PC-9 (cell line): ENCODE data around the gene ZMYND11. TPM values are rescaled to one million over a fixed set of nuclear protein-coding genes. Genes with fewer than 3 reads are reported as not detected.

Experiments used
- BruUV-seq: library from RNA; stranded (reverse); fragments of 400-500 nt; replicated peaks from 2 replicates; lab custom pipeline; 2021; lab: Mats Ljungman, UMichigan
- CTCF ChIA-PET: fragments of 300-600 bp; sonication (Branson Sonifier 250); formaldehyde crosslinking; loops from one replicate; lab custom pipeline; 2022; ENCODE audit warnings: antibody characterized with exemption; lab: Charles Lee
- POLR2A ChIA-PET: fragments of 300-600 bp; sonication (Branson Sonifier 250); formaldehyde crosslinking; loops from one replicate; lab custom pipeline; 2022; ENCODE audit warnings: antibody characterized with exemption; ENCODE audit not compliant: unreplicated experiment; lab: Charles Lee
- DNase-seq, 2 experiments: peaks; one replicate each; pipeline versions ENCODE4 v3.0.0 to v3.0.0-alpha.2; 2015 to 2022; ENCODE audit warnings: mixed read lengths in 1 of 2
- H2AFZ ChIP-seq: fragments of 200-600 bp; sonication (generic); 2 replicates; pipeline ENCODE4 v1.8.1; 2017; ENCODE audit warnings: antibody characterized with exemption
- H3F3A ChIP-seq: fragments of 200-600 bp; sonication (generic); 2 replicates; pipeline ENCODE4 v1.8.1; 2017; ENCODE audit warnings: antibody characterized with exemption, mild to moderate bottlenecking, low read depth; ENCODE audit not compliant: insufficient read depth
- H3K27ac ChIP-seq: fragments of 200-600 bp; sonication (generic); 2 replicates; pipeline ENCODE4 v1.6.1; 2016; ENCODE audit warnings: mixed run types
- H3K27me3 ChIP-seq: fragments of 200-600 bp; sonication (generic); 2 replicates; pipeline ENCODE4 v1.6.1; 2016; ENCODE audit warnings: low read depth, mixed run types; ENCODE audit not compliant: insufficient read depth
- H3K36me3 ChIP-seq: fragments of 200-600 bp; sonication (generic); 2 replicates; pipeline ENCODE4 v1.6.1; 2016; ENCODE audit warnings: low read depth, mixed run types
- H3K4me1 ChIP-seq: fragments of 200-600 bp; sonication (generic); replicated peaks from 2 replicates; pipeline ENCODE4 v1.6.1; 2016; ENCODE audit warnings: mixed run types; ENCODE audit not compliant: insufficient read depth
- H3K4me2 ChIP-seq: fragments of 200-600 bp; sonication (generic); 2 replicates; pipeline ENCODE4 v1.6.1; 2017; ENCODE audit warnings: mixed run types
- H3K4me3 ChIP-seq: fragments of 200-600 bp; sonication (generic); 2 replicates; pipeline ENCODE4 v1.6.1; 2016; ENCODE audit warnings: mixed run types
- H3K79me2 ChIP-seq: fragments of 200-600 bp; sonication (generic); 2 replicates; pipeline ENCODE4 v1.6.1; 2017; ENCODE audit warnings: low read depth, mixed run types
- H3K9me2 ChIP-seq: fragments of 200-600 bp; sonication (generic); 2 replicates; pipeline ENCODE4 v1.8.1; 2017; ENCODE audit warnings: mild to moderate bottlenecking; ENCODE audit not compliant: insufficient read depth
- H3K9me3 ChIP-seq: fragments of 200-600 bp; sonication (generic); 2 replicates; pipeline ENCODE4 v1.8.1; 2016; ENCODE audit warnings: low read depth; ENCODE audit not compliant: insufficient read depth
- H4K20me1 ChIP-seq: fragments of 200-600 bp; sonication (generic); 2 replicates; pipeline ENCODE4 v1.8.1; 2017; ENCODE audit not compliant: insufficient read depth
- EZH2 ChIP-seq: fragments of 200-600 bp; sonication (generic); IDR thresholded peaks from 2 replicates; pipeline ENCODE4 v1.8.0; 2017; ENCODE audit warnings: antibody characterized with exemption, low read depth
- intact Hi-C: fragments of 100-400 bp; cut with micrococcal nuclease; formaldehyde crosslinking; loops from one replicate; pipeline ENCODE4 v1.10.0; 2022; ENCODE audit not compliant: unreplicated experiment
- total RNA-seq: library from RNA; stranded (reverse); gene quantifications from 2 replicates; pipeline ENCODE4 v1.2.3, GENCODE V29; 2021
- TF ChIP-seq, protein P1 (sequence below): fragments of 200-600 bp; sonication (generic); conservative IDR thresholded peaks from 2 replicates; pipeline ENCODE4 v1.6.1; 2017; ENCODE audit warnings: mixed run types, antibody characterized with exemption, mild to moderate bottlenecking, moderate library complexity

Gene ZMYND11
- total RNA-seq, 1 experiment from 2014 or later, result 51.7 TPM

DNA sequence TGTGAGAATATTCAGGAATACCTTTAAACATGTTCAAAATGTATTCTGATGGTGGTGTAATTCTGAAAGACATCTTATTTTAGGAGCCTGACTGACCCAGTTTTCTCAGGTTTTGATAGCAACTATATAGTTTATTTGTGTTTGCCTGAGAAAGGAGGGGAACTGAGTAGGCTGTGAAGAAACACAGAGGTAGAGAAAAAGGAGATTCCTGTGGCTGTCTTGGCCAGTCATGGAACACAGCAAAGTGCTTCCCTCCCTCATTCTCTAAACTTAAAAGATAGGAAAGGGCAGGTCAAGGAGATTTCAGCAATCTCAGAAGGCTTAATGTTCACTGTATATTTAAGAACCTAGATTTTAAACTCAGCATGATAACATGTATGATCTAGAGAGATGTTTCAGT, 43.5 kb downstream of the ZMYND11 start:
- H3K4me2 ChIP-seq, result no peak overlapping the region
- no peaks in the 10 kb centered on the region for H3K9me2 ChIP-seq
- ChIA-PET CTCF (interaction anchor here (0.6 kb wide), 1 partner anchor 141 kb away, joined by 5 read pairs; no protein-coding TSS in a partner anchor), POLR2A (no interaction called here)
- no peaks in the 10 kb centered on the region for H3F3A ChIP-seq
- H3K79me2 ChIP-seq, result no peaks in the 10 kb centered on the region
- no peaks in the 10 kb centered on the region for H3K4me1 ChIP-seq
- H3K4me3 ChIP-seq, result no peak overlapping the region
- intact Hi-C loops, result loop anchor here (5.0 kb wide), 1 partner anchor 334 kb away; no protein-coding TSS in a partner anchor
- DNase-seq, result no peak
- no peaks in the 10 kb centered on the region for H3K27me3 ChIP-seq
- TF ChIP-seq, protein P1, sequence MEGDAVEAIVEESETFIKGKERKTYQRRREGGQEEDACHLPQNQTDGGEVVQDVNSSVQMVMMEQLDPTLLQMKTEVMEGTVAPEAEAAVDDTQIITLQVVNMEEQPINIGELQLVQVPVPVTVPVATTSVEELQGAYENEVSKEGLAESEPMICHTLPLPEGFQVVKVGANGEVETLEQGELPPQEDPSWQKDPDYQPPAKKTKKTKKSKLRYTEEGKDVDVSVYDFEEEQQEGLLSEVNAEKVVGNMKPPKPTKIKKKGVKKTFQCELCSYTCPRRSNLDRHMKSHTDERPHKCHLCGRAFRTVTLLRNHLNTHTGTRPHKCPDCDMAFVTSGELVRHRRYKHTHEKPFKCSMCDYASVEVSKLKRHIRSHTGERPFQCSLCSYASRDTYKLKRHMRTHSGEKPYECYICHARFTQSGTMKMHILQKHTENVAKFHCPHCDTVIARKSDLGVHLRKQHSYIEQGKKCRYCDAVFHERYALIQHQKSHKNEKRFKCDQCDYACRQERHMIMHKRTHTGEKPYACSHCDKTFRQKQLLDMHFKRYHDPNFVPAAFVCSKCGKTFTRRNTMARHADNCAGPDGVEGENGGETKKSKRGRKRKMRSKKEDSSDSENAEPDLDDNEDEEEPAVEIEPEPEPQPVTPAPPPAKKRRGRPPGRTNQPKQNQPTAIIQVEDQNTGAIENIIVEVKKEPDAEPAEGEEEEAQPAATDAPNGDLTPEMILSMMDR, result no peak
- no peak for TF ChIP-seq EZH2
- BruUV-seq, result no TSS peak
- H3K27ac ChIP-seq, result no peak overlapping the region
- no peaks in the 10 kb centered on the region for H3K36me3 ChIP-seq
- no peaks in the 10 kb centered on the region for H3K9me3 ChIP-seq
- H4K20me1 ChIP-seq, result peaks cover 8% of the 10 kb centered on the region
- H2AFZ ChIP-seq, result no peak overlapping the region

DNA sequence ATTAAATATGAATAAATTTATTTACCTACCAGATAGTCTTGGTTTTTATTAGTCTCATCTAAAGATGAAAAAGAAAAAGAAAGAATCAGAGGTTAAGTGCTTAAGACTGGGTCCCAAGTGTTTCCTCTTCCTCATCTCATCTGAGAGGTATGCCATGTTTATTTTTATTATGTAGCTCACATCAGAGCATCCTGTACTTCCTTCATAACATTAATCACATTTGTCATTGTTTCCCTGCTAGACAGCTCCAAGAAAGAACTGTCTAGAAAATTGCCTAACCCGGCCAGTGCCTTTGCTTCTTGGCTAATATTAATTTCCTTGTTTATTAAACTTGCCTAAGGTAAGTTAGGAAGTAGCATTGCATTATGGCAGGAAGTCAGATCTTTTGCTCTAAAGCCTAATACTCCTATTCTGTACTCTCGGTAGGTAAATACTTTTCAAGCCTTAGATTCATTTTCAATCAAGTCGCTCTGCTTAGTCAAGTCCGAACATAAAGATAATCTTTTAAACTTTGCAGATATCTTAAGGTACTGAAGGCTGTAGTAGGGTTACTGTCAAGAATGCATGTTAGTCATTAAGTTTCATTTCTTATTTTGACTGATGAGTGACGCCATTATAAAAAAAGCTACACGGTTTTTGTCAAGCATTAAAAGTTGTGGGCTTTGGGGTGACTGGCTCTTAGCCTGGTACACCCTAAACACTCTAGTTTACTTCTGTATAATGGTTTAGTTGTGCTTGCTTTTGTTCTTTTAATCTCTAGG, 47.4 kb downstream of the ZMYND11 start:
- H3K4me1 ChIP-seq, result no peaks in the 10 kb centered on the region
- TF ChIP-seq, protein P1, result no peak
- no peak for TF ChIP-seq EZH2
- no peaks in the 10 kb centered on the region for H3F3A ChIP-seq
- ChIA-PET CTCF (no interaction called here), POLR2A (no interaction called here)
- no peaks in the 10 kb centered on the region for H3K36me3 ChIP-seq
- no peaks in the 10 kb centered on the region for H3K27me3 ChIP-seq
- intact Hi-C loops, result no loop called here
- no peaks in the 10 kb centered on the region for H3K9me2 ChIP-seq
- no peak overlapping the region for H3K4me2 ChIP-seq
- DNase-seq, result no peak
- no peak overlapping the region for H2AFZ ChIP-seq
- no peak overlapping the region for H3K27ac ChIP-seq
- no TSS peak for BruUV-seq
- peaks cover 8% of the 10 kb centered on the region; the same call in 1 of the 2 replicates for H4K20me1 ChIP-seq
- no peaks in the 10 kb centered on the region for H3K9me3 ChIP-seq
- H3K4me3 ChIP-seq, result no peak overlapping the region
- no peaks in the 10 kb centered on the region for H3K79me2 ChIP-seq

DNA sequence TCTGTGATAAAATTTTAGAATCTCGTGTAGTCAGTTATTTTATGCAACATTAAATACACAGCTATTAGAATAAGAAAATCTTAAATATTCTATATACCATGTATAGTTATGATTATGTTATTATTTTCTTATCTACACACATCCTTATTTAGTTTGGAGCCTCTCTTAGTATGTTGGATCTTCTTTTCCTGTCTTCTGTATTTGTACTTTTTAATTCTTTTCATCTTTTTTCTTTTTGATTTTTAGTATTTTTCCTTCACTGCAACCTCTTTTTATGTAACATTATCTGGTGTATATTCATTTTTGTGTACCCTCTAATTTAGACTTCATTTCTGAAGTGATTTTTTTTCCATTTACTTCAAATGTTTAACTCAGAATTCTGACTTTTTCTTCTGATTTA, 48.9 kb downstream of the ZMYND11 start:
- POLR2A ChIA-PET, result no interaction called here
- Histone ChIP-seq H2AFZ (no peak overlapping the region), H3K27ac (no peak overlapping the region)

More for the DNA sequence above, 48.9 kb downstream of the ZMYND11 start:
- Histone ChIP-seq H3K79me2 (no peaks in the 10 kb centered on the region), H3K4me3 (no peak overlapping the region), H3K27me3 (no peaks in the 10 kb centered on the region), H4K20me1 (no peaks in the 10 kb centered on the region; the same call in 1 of the 2 replicates), H3F3A (no peaks in the 10 kb centered on the region), H3K4me1 (no peaks in the 10 kb centered on the region), H3K9me3 (no peaks in the 10 kb centered on the region), H3K36me3 (no peaks in the 10 kb centered on the region), H3K9me2 (no peaks in the 10 kb centered on the region), H3K4me2 (no peak overlapping the region)
- TF ChIP-seq, protein P1, result no peak
- TF ChIP-seq EZH2, result no peak
- intact Hi-C loops, result no loop called here
- BruUV-seq, result no TSS peak
- DNase-seq, result no peak
- CTCF ChIA-PET, result no interaction called here
